Measurements from ENCODE around the gene MRPL22.
A peak's percentile ranks its signal among the peaks of the same experiment; 100 is the strongest.
"Not testable (repeated sequence)": the region's sequence is repeated elsewhere in the genome, so short reads cannot be mapped to it uniquely, and the experiment has no call there.

Gene MRPL22

DNA sequence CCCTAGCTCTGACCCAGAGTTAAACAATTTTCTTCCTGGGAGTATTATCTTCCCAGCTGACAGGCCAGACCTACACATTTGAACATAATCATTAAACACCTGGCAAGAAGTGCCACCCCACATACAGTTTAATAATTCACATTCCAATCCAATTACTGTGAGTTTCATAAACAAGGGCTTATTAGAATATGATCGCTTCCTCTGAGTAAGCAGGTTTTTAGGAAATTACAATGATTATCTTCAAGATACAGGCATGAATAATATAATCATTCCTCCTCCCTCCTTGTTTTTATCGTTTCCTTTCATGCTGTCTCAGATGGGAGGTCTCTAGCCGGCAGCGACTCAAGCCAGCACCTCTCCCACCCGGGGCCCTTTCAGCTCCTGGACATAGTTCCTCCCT, 56.9 kb downstream of the MRPL22 start:
- no peak for DNase-seq

DNA sequence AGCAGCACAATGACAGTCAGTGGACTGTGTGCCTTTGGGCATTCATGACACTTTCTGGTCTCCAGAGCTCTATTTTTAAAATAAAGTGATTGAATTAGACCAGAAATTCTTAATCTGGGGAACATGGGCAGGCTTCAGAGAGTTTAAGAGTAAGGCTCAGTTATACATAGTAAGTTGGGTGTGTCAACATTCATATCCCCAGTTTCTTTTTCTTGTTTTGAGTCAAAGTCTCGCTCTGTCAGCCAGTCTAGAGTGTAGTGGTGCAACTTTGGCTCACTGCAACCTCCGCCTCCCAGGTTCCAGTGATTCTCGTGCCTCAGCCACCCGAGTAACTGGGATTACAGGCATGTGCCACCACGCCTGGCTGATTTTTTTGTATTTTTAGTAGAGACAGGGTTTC, 59.0 kb downstream of the MRPL22 start:
- no peak for DNase-seq

DNA sequence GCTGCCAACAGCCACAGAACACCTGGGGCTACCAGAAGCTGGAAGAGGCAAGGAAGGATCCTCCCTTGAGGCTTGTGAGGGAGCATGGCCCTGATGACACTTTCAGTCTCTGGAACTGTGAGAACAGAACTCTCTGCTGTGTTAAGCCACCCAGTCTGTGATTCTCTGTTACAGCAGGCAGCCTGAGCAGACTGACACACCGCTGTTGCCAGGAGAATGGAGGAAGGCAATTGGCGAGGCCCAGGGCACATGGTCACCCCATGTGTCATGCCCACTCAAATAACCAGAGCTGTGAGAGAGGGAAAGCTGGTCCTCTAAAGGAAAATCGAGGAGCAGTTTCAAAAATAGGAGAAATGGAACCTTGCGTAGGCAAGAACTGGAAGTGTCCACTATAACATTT, 60.6 kb downstream of the MRPL22 start:
- DNase-seq = no peak

DNA sequence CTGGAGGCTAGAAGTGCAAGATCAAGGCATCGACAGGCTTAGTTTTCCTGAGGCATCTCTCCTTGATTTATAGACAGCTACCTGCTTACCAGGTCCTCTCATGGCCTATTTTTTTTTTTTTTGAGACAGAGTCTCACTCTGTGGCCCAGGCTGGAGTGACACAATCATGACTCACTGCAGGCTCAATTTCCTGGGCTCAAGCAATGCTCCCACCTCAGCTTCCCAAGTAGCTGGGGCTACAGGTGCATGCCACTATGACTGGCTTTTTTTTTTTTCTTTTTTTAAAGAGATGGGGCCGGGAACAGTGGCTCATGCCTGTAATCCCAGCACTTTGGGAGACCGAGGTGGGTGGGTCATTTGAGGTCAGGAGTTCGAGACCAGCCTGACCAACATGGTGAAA, 61.8 kb downstream of the MRPL22 start:
- DNase-seq = not testable (repeated sequence)

DNA sequence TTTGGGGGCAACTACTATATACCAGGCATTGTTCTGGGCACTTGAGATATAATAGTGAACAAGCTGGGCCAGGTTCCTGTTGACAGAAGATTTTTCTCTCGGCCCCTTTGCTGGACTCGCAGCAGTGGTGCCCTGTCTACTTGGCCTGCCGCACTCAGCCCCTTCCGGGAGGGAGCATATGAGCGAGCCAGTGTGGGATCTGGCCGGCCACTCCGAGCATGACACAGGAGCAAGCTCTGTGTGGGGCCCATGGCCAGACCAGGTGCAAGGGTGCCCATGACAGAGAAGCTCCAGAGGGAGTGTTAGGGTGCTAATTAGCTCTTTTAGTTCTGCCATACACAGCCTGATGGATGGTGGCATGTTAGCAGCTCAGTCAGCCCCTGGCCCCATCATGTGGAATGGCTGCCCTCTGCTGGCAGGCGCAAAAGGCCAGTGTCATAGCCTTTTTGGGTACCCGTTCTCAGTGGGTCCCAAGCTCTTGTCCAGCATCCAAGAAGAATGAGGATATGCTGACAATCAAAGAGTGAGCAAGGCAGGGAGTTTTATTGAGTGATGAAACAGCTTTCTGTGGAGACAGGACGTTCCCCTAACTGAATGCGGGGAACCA, 63.4 kb downstream of the MRPL22 start:
- peak; percentile 13 for DNase-seq

DNA sequence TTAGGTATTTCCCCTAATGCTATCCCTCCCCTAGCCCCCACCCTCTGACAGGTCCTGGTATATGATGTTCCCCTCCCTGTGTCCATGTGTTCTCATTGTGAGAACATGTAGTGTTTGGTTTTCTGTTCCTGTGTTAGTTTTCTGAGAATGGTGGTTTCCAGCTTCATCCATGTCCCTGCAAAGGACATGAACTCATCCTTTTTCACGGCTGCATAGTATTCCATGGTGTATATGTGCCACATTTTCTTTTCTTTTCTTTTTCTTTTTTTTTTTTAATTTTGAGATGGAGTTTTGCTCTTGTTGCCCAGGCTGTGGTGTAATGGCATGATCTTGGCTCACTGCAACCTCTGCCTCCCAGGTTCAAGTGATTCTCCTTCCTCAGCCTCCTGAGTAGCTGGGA, 65.4 kb downstream of the MRPL22 start:
- not testable (repeated sequence) for DNase-seq

DNA sequence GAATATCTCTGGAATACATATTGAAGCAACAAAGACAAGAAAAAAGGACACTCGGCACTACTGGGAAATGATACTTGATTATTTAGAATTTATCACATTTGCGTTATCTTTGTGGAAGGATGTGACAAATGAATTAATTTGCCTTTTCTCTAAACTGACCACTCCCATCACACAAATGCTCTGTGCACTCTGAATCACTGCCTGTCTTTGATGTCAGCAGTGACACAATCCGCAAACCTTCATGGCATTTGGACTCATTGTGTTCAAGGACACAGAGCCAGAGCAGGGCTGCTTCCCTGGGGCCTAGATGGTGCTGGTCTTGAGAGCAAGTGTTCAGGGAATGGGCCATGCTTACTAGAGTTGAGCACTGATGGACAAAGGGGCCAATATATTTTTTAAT, 67.8 kb downstream of the MRPL22 start:
- no peak for DNase-seq

DNA sequence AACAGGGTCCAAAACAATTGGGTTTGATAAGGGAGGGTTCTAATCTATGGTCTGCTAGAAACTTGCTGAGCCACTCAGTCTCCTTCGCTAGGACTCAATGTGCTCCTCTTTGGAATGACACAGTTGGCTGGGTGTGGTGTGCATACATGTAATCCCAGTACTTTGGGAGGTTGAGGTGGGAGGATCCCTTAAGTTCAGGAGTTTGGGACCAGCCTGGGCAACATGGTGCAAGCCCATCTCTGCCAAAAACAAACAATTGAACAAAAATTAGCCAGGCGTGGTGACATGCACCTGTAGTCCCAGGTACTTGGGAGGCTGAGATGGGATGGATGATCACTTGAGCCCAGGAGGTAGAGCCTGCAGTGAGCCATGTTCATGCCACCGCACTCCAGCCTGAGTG, 70.0 kb downstream of the MRPL22 start:
- no peak for DNase-seq

DNA sequence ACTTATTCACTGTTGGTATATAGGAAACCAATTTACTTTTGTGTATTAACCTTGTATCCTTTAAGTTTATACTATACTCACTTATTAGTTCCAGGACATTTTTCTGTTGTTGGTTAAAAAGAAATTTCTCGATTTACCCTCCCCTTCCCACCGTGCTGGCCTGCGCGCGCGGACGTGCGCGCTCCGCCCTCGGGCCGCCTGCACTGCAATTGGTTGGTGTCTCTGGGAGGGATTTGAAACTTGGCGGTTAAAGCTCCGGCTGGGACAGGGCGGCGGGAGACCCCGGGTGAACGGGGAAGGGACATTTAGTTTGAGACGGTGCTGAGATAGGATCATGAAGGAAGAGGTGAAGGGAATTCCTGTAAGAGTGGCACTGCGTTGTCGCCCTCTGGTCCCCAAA, 72.7 kb downstream of the MRPL22 start, which contains the start of gene KIF4B:
Gene KIF4B, plus strand, starts transcription at position 230 of the 400 bp plus-strand sequence. Its CDS starts 105 bp downstream, at position 335.
- DNase-seq = no peak

DNA sequence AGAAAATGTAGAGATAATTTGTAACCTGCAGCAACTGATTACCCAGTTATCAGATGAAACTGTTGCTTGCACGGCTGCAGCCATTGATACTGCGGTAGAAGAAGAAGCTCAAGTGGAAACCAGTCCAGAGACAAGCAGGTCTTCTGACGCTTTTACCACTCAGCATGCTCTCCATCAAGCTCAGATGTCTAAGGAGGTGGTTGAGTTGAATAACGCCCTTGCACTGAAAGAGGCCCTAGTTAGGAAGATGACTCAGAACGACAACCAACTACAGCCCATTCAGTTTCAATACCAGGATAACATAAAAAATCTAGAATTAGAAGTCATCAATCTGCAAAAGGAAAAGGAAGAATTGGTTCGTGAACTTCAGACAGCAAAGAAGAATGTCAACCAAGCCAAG, 74.4 kb downstream of the MRPL22 start:
- no peak for DNase-seq

DNA sequence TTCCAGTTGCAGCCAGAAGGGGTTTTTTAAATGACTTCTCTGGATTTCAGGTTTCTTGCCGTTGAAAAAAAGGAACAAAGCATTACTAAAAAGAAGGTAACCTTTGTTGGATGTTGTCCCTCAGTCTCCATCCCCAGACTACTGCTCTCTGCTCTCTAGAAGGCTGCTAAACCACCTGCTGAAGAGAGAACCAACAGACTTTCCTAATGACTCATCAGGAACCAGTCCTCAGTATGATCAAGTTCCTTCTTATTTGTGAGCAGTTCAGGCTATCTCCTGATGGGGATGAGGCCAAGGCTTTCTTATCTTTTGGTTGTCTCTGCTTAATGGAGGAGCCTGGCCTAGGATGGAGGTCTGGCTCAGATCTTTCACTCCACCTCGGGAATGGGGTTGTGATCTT, 76.7 kb downstream of the MRPL22 start:
- DNase-seq = no peak

Data from CD4-positive, alpha-beta T cell treated with Interleukin-10 for 1 hour (primary cell).